Mesothelial cell of epicardium (in vitro differentiated cells): ENCODE results near the gene ANKRD63. TPM values are rescaled to one million over a fixed set of nuclear protein-coding genes. Genes with fewer than 3 reads are reported as not detected.

Experiments
- DNase-seq, 2 experiments: peaks; one replicate each; pipeline ENCODE4 v3.0.0; 2021; ENCODE audit warnings: low spot score in 2 of 2; ENCODE audit not compliant: unreplicated experiment in 2 of 2
- H3K27ac Mint-ChIP-seq: 2 replicates; pipeline ENCODE4 v1.8.0; 2021; ENCODE audit warnings: mixed read lengths
- H3K27me3 Mint-ChIP-seq: 2 replicates; pipeline ENCODE4 v1.8.0; 2021; ENCODE audit warnings: low read depth, mixed read lengths
- H3K36me3 Mint-ChIP-seq: 2 replicates; pipeline ENCODE4 v1.8.0; 2021; ENCODE audit warnings: mixed read lengths
- H3K4me1 Mint-ChIP-seq: 2 replicates; pipeline ENCODE4 v1.8.0; 2021; ENCODE audit warnings: mixed read lengths
- H3K4me3 Mint-ChIP-seq: 2 replicates; pipeline ENCODE4 v1.8.0; 2021; ENCODE audit warnings: mild to moderate bottlenecking, moderate library complexity, mixed read lengths
- H3K9me3 Mint-ChIP-seq: 2 replicates; pipeline ENCODE4 v1.8.0; 2021; ENCODE audit warnings: mixed read lengths
- CTCF ChIP-seq: fragments of 200-600 bp; sonication (generic); IDR thresholded peaks from one replicate; pipeline ENCODE4 v1.5.0; 2021; ENCODE audit warnings: antibody characterized with exemption; ENCODE audit not compliant: unreplicated experiment
- total RNA-seq: library from RNA; stranded (reverse); gene quantifications from 3 replicates; pipeline ENCODE4 v1.2.1, GENCODE V29; 2021

Gene ANKRD63
- total RNA-seq, 1 donor from 2014 or later, result 0.31 TPM

DNA sequence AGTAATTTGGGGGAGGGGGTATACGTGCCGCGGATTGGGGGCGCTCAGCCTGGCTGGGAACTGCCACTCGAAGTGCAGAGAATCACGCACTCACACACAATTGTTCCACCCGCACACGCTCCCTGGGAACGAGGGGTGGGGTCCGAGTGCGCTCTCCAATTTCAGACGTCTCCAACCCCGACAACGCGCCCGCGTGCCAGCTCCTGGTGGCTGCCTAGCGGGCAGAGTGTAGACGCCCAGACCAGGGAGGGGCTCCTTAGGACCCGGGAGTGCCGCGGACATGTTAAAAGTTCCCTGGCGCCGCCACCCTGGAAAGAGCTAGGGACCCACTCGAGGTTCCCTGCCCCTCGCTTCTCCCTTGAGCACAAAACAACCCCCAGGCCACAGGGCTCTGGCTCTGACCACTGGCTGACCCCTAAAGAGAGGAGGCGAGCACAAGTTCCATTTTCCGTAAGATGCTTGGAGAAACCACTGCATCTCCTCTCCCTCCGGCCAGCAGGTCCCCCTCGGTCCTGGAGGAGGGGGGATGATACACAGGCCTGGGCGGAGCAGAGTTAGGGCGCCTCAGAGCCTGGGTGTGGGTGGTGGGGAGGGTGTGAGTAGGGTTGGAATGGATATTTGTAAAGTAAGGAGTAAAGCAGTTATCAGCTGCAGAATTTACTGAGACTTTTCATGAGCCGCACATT lies 894 bp upstream of the ANKRD63 start:
- H3K4me1 Mint-ChIP-seq, result peaks cover 35% of the 10 kb centered on the region
- TF ChIP-seq CTCF, result no peak
- peak overlapping the region; percentile 31 for H3K4me3 Mint-ChIP-seq
- DNase-seq, result no peak
- no peak overlapping the region for H3K27ac Mint-ChIP-seq
- H3K36me3 Mint-ChIP-seq, result no peaks in the 10 kb centered on the region
- peaks cover 54% of the 10 kb centered on the region for H3K27me3 Mint-ChIP-seq
- no peaks in the 10 kb centered on the region for H3K9me3 Mint-ChIP-seq

GRCh38 chr15:40282147-40282868 lies 556 bp downstream of the ANKRD63 start:
- peak in 1 of 2 experiments; percentile 58 for DNase-seq
- peak overlapping the region; percentile 56 for H3K4me3 Mint-ChIP-seq
- no peak for TF ChIP-seq CTCF
- H3K4me1 Mint-ChIP-seq, result peaks cover 37% of the 10 kb centered on the region
- no peaks in the 10 kb centered on the region for H3K36me3 Mint-ChIP-seq
- no peaks in the 10 kb centered on the region for H3K9me3 Mint-ChIP-seq
- no peak overlapping the region for H3K27ac Mint-ChIP-seq
- peaks cover 58% of the 10 kb centered on the region for H3K27me3 Mint-ChIP-seq

DNA sequence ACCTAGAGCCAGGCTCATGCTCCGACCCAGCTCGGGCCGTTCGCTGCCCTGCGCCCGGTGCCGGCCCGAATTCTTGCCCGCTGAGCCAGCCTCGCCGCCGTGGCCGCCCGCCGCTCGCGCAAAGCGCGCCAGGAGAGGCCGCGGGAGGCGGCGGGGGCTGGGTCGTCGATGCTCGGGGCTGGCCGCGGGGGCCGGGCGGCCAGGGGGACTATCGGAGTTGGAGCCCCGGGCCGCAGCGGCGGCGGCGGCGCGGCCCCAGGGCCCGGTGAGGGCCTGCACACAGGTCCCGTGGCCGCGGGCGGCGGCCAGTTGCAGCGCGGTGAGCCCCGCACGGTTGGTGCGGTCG lies 1.1 kb downstream of the ANKRD63 start:
- H3K4me1 Mint-ChIP-seq, result peaks cover 38% of the 10 kb centered on the region
- no peak for DNase-seq
- no peak overlapping the region for H3K27ac Mint-ChIP-seq
- H3K4me3 Mint-ChIP-seq, result no peak overlapping the region
- H3K27me3 Mint-ChIP-seq, result peaks cover 58% of the 10 kb centered on the region
- no peaks in the 10 kb centered on the region for H3K9me3 Mint-ChIP-seq
- no peak for TF ChIP-seq CTCF
- H3K36me3 Mint-ChIP-seq, result no peaks in the 10 kb centered on the region

DNA sequence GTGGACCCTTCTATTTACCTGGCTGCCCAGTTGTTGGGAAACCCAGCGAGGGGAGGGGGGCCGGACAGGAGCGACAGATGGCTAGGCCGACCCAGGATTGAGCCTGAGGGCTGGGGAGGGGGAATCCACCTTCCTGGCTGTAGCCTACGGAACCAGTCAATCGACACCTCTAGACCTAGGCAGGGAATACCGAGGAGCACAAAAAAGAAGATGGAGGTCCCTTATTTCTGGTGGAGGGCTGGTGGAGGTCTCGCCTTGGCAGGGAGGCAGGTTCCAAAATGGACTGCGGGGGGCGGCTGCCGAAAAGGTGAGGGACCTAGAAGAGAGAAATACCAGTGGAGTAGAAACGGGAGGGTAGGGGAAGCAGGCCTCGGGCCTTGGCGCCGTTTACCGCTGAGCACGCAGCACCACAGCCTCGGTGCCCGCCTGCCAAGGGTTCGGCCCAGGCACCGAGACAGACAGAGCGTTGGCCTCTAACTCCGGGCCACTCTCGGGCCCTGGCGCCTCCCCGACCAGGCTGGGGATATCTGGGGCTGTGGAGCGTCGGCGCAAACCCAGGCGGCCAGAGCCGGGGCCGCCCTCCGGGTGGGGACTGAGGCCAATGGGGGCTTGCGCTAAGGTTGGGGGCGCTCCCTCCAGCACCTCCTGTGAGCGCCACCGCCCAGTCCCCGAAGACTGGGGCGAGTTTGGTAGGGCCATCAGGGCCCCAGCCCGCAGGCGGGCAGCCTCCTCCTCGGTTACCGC lies 1.6 kb downstream of the ANKRD63 start:
- peak overlapping the region; percentile 47 for H3K4me3 Mint-ChIP-seq
- H3K36me3 Mint-ChIP-seq, result no peaks in the 10 kb centered on the region
- peaks cover 35% of the 10 kb centered on the region for H3K4me1 Mint-ChIP-seq
- TF ChIP-seq CTCF, result no peak
- H3K9me3 Mint-ChIP-seq, result no peaks in the 10 kb centered on the region
- no peak for DNase-seq
- H3K27ac Mint-ChIP-seq, result no peak overlapping the region
- peaks cover 58% of the 10 kb centered on the region for H3K27me3 Mint-ChIP-seq

DNA sequence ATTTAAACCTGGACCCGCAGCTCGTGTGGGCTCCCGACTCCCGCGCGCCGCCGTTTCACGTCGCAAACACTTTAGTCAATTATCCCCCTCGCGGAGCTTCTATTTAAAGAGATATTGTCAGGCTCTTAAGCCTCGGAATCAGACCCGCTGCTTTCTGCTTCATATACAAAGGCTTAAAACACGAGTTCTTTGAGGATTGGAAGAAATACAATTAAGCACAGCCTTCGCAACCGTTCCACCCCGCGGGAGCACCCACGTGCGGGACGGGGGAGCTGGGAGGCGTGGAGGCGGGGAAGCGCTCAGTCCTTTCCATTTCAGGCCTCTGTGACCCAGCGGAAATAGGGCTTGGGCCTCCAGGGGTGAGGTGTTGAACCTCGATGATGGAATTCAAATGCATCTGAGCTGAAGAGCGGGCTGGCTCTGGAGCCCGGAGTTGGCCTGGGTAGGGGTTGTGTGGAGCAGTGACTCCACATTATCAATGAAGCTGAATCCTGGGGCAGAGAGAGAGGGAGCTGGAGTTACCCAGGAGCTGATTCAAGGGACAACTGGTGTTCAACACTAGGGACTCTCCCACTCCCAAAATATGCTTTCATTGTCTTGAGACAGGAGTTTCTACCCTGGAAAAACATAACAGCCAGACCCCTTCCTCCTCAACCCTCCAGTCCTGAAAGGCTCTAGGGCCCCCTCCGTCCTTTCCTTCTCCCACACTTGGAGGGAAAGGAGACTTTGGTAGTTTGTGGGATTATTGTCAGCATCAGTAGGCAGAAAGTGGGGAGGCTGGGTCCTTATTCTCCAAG lies 2.4 kb downstream of the ANKRD63 start:
- Mint-ChIP-seq H3K4me3 (peak overlapping the region; percentile 47), H3K27me3 (peaks cover 57% of the 10 kb centered on the region), H3K27ac (no peak overlapping the region), H3K9me3 (no peaks in the 10 kb centered on the region), H3K4me1 (peaks cover 28% of the 10 kb centered on the region), H3K36me3 (no peaks in the 10 kb centered on the region)
- no peak for DNase-seq
- TF ChIP-seq CTCF, result no peak
